Activated CD8-positive, alpha-beta T cell treated with anti-CD3 and anti-CD28 coated beads for 36 hours (primary cell): Measurements from ENCODE around the gene CCDC24. TPM values are rescaled to one million over a fixed set of nuclear protein-coding genes. Genes with fewer than 3 reads are reported as not detected.

Experiments
- ATAC-seq: fragments of 200-7000 bp; cut with Tn5 transposase; one replicate; pipeline ENCODE4 v1.10.0; 2021; ENCODE audit warnings: mild to moderate bottlenecking, moderate library complexity
- CTCF ChIA-PET: fragments of 350-600 bp; sonication (Branson Sonifier 250); formaldehyde crosslinking; loops from one replicate; lab custom pipeline; 2021; ENCODE audit warnings: antibody characterized with exemption; lab: Charles Lee
- POLR2A ChIA-PET: fragments of 350-600 bp; sonication (Branson Sonifier 250); formaldehyde crosslinking; loops from one replicate; lab custom pipeline; 2021; ENCODE audit warnings: antibody characterized with exemption; lab: Charles Lee
- DNase-seq: peaks from one replicate; pipeline ENCODE4 v3.0.0-alpha.2; 2020
- H3K27ac Mint-ChIP-seq: one replicate; pipeline ENCODE4 v1.8.0; 2021; ENCODE audit warnings: mild to moderate bottlenecking, mixed read lengths
- H3K27me3 Mint-ChIP-seq: one replicate; pipeline ENCODE4 v1.8.0; 2021; ENCODE audit warnings: mixed read lengths
- H3K36me3 Mint-ChIP-seq: one replicate; pipeline ENCODE4 v1.8.0; 2021; ENCODE audit warnings: low read depth, mixed read lengths
- H3K4me1 Mint-ChIP-seq: one replicate; pipeline ENCODE4 v1.8.0; 2021; ENCODE audit warnings: low read depth, mixed read lengths
- H3K4me3 Mint-ChIP-seq: one replicate; pipeline ENCODE4 v1.8.0; 2021; ENCODE audit warnings: mild to moderate bottlenecking, moderate library complexity, mixed read lengths
- H3K9me3 Mint-ChIP-seq: one replicate; pipeline ENCODE4 v1.8.0; 2021; ENCODE audit warnings: mixed read lengths
- CTCF ChIP-seq: fragments of 200-600 bp; IDR thresholded peaks from one replicate; pipeline ENCODE4 v1.8.0; 2022; ENCODE audit warnings: antibody characterized with exemption, mild to moderate bottlenecking
- intact Hi-C: fragments of 100-400 bp; cut with micrococcal nuclease; formaldehyde crosslinking; loops from one replicate; pipeline ENCODE4 v1.10.0; 2022
- total RNA-seq, 2 experiments: library from RNA; stranded (reverse); gene quantifications; one replicate each; pipeline ENCODE4 v1.2.3, GENCODE V29; 2021

The CCDC24 gene
- total RNA-seq, 2 experiments from 2014 or later: 1.4 to 1.8 TPM

GRCh38 chr1:44002165-44002564 lies 10.8 kb downstream of the CCDC24 start:
- DNase-seq: no peak
- H3K9me3 Mint-ChIP-seq: no peaks in the 10 kb centered on the region
- CTCF ChIA-PET: no interaction called here
- intact Hi-C loops: loop anchor here (5.0 kb wide), 1 partner anchor 35 kb away; no protein-coding TSS in a partner anchor
- no peak for TF ChIP-seq CTCF
- POLR2A ChIA-PET: interaction anchor here (1.1 to 1.3 kb wide), 2 partner anchors 35 to 62 kb away, joined by 3 to 4 read pairs; no protein-coding TSS in a partner anchor
- H3K27ac Mint-ChIP-seq: no peak overlapping the region
- no peak overlapping the region for H3K4me3 Mint-ChIP-seq
- H3K36me3 Mint-ChIP-seq: peaks cover 23% of the 10 kb centered on the region
- ATAC-seq: no peak
- no peaks in the 10 kb centered on the region for H3K27me3 Mint-ChIP-seq
- H3K4me1 Mint-ChIP-seq: no peaks in the 10 kb centered on the region

- ChIA-PET POLR2A (interaction anchor here (0.6 to 2.1 kb wide), 4 partner anchors 11 to 536 kb away, joined by 3 to 7 read pairs (median 4); partner anchors contain the start of gene CCDC24), CTCF (no interaction called here)
- Mint-ChIP-seq H3K4me1 (no peaks in the 10 kb centered on the region), H3K27ac (no peak overlapping the region), H3K4me3 (no peak overlapping the region), H3K9me3 (no peaks in the 10 kb centered on the region), H3K36me3 (peaks cover 23% of the 10 kb centered on the region), H3K27me3 (no peaks in the 10 kb centered on the region)
- TF ChIP-seq CTCF: peak; percentile 17
- intact Hi-C loops: loop anchor here (5.0 kb wide), 1 partner anchor 35 kb away; no protein-coding TSS in a partner anchor
- no peak for DNase-seq
- no peak for ATAC-seq
Measured at GRCh38 chr1:44002606-44003157, 11.3 kb downstream of the CCDC24 start.

GRCh38 chr1:44008259-44008658 lies 16.9 kb downstream of the CCDC24 start:
- no peak for TF ChIP-seq CTCF
- no peaks in the 10 kb centered on the region for H3K27me3 Mint-ChIP-seq
- ChIA-PET CTCF (no interaction called here), POLR2A (no interaction called here)
- no peak overlapping the region for H3K4me3 Mint-ChIP-seq
- H3K27ac Mint-ChIP-seq: no peak overlapping the region
- ATAC-seq: no peak
- peaks cover 6% of the 10 kb centered on the region for H3K4me1 Mint-ChIP-seq
- H3K9me3 Mint-ChIP-seq: no peaks in the 10 kb centered on the region
- peaks cover 10% of the 10 kb centered on the region for H3K36me3 Mint-ChIP-seq
- intact Hi-C loops: loop anchor here (5.0 kb wide), 1 partner anchor 39 kb away; no protein-coding TSS in a partner anchor
- no peak for DNase-seq

GRCh38 chr1:44010935-44011471 lies 19.6 kb downstream of the CCDC24 start:
- H3K9me3 Mint-ChIP-seq: no peaks in the 10 kb centered on the region
- H3K27me3 Mint-ChIP-seq: no peaks in the 10 kb centered on the region
- ChIA-PET CTCF (interaction anchor here (2.0 kb wide), 1 partner anchor 37 kb away, joined by 8 read pairs; no protein-coding TSS in a partner anchor), POLR2A (no interaction called here)
- DNase-seq: no peak
- ATAC-seq: no peak
- H3K36me3 Mint-ChIP-seq: peaks cover 6% of the 10 kb centered on the region
- intact Hi-C loops: no loop called here
- no peak overlapping the region for H3K27ac Mint-ChIP-seq
- no peak for TF ChIP-seq CTCF
- H3K4me3 Mint-ChIP-seq: no peak overlapping the region
- peaks cover 12% of the 10 kb centered on the region for H3K4me1 Mint-ChIP-seq

- H3K36me3 Mint-ChIP-seq: peaks cover 2% of the 10 kb centered on the region
- no peak for TF ChIP-seq CTCF
- POLR2A ChIA-PET: no interaction called here
- H3K4me3 Mint-ChIP-seq: no peak overlapping the region
- H3K27me3 Mint-ChIP-seq: no peaks in the 10 kb centered on the region
- ATAC-seq (no peak), DNase-seq (no peak)
- CTCF ChIA-PET: interaction anchor here (2.0 kb wide), 1 partner anchor 35 kb away, joined by 8 read pairs; no protein-coding TSS in a partner anchor
- no peak overlapping the region for H3K27ac Mint-ChIP-seq
- intact Hi-C loops: no loop called here
- H3K4me1 Mint-ChIP-seq: peaks cover 12% of the 10 kb centered on the region
- H3K9me3 Mint-ChIP-seq: no peaks in the 10 kb centered on the region
Measured at GRCh38 chr1:44012404-44012803, 21.0 kb downstream of the CCDC24 start.
